HepG2 (cell line): ENCODE data around the gene LRRC28. TPM values are rescaled to one million over a fixed set of nuclear protein-coding genes. Genes with fewer than 3 reads are reported as not detected.

ENCODE experiments used
- EZH2 ChIP-seq: conservative IDR thresholded peaks from 2 replicates; pipeline ENCODE4 v1.6.1; 2012; ENCODE audit warnings: mild to moderate bottlenecking, low read depth, low read length, moderate library complexity
- FOXO1 ChIP-seq: sonication (generic); formaldehyde crosslinking; IDR thresholded peaks from 2 replicates; pipeline ENCODE4 v1.4.0; 2020; ENCODE audit warnings: missing genetic modification reagents
- GLI4 ChIP-seq: sonication (generic); formaldehyde crosslinking; IDR thresholded peaks from 2 replicates; pipeline ENCODE4 v1.5.1; 2020; ENCODE audit warnings: missing genetic modification reagents, mild to moderate bottlenecking, moderate library complexity, borderline replicate concordance
- HNRNPLL ChIP-seq: fragments of 200-400 bp; formaldehyde crosslinking; IDR thresholded peaks from 2 replicates; pipeline ENCODE4 v1.6.1; 2017; ENCODE audit warnings: mild to moderate bottlenecking, low read depth, low read length; ENCODE audit not compliant: poor library complexity, severe bottlenecking
- NRL ChIP-seq: sonication (generic); formaldehyde crosslinking; IDR thresholded peaks from 2 replicates; pipeline ENCODE4 v1.5.0; 2020; ENCODE audit warnings: missing genetic modification reagents, mild to moderate bottlenecking, moderate library complexity, borderline replicate concordance
- SMC3 ChIP-seq: IDR thresholded peaks from 2 replicates; pipeline ENCODE4 v1.6.1; 2011; ENCODE audit warnings: low read length, improper control_type of control experiment
- SNAI1 ChIP-seq: sonication (generic); formaldehyde crosslinking; IDR thresholded peaks from 2 replicates; pipeline ENCODE4 v1.5.0; 2020; ENCODE audit warnings: mild to moderate bottlenecking, missing genetic modification reagents, borderline replicate concordance
- ZFX ChIP-seq: sonication (generic); formaldehyde crosslinking; IDR thresholded peaks from 2 replicates; pipeline ENCODE4 v1.4.0; 2020; ENCODE audit warnings: mild to moderate bottlenecking, low read depth, missing genetic modification reagents, moderate library complexity
- ZFY ChIP-seq: sonication (generic); formaldehyde crosslinking; IDR thresholded peaks from 2 replicates; pipeline ENCODE4 v1.4.0; 2020; ENCODE audit warnings: missing genetic modification reagents
- ZNF232 ChIP-seq: sonication (generic); formaldehyde crosslinking; IDR thresholded peaks from 2 replicates; pipeline ENCODE4 v1.4.0; 2020; ENCODE audit warnings: missing genetic modification reagents, borderline replicate concordance
- ZSCAN21 ChIP-seq: sonication (generic); formaldehyde crosslinking; IDR thresholded peaks from 2 replicates; pipeline ENCODE4 v1.8.0; 2022; ENCODE audit warnings: mild to moderate bottlenecking, missing genetic modification reagents, moderate library complexity, borderline replicate concordance
- polyA plus RNA-seq, 8 experiments: library from polyadenylated mRNA; depleted of rRNA in 3 of 8; stranded (reverse) in 7 of 8; unstranded in 1 of 8; fragments of >200 nt; fragmentation: Illumina TruSeq in 4 of 8; extraction: Trizol in 4 of 8; gene quantifications; 2 replicates each; pipeline versions ENCODE4 v1.2.1 to v1.2.3, GENCODE V29; 2011 to 2016; ENCODE audit warnings: low read depth in 4 of 8, missing spikeins in 1 of 8, mixed read lengths in 1 of 8; ENCODE audit not compliant: insufficient read depth in 1 of 8
- total RNA-seq, 5 experiments: library from RNA; depleted of rRNA; stranded (reverse); fragments of >200 nt; fragmentation: Illumina TruSeq; extraction: Trizol; gene quantifications; 2 replicates each; pipeline ENCODE4 v1.2.3, GENCODE V29; 2016; ENCODE audit warnings: low read depth in 1 of 5
- TF ChIP-seq, protein P1 (sequence below): sonication (generic); formaldehyde crosslinking; IDR thresholded peaks from 2 replicates; pipeline ENCODE4 v1.5.1; 2020; ENCODE audit warnings: mild to moderate bottlenecking, missing genetic modification reagents, moderate library complexity
- TF ChIP-seq, protein P2 (sequence below): IDR thresholded peaks from 2 replicates; pipeline ENCODE4 v1.6.1; 2016; ENCODE audit warnings: missing compliant biosample characterization, missing genetic modification reagents, borderline replicate concordance
- TF ChIP-seq, protein P3 (sequence below): sonication (generic); formaldehyde crosslinking; IDR thresholded peaks from 2 replicates; pipeline ENCODE4 v1.5.0; 2020; ENCODE audit warnings: missing genetic modification reagents
- TF ChIP-seq, protein P4 (sequence below): sonication (generic); formaldehyde crosslinking; IDR thresholded peaks from 2 replicates; pipeline ENCODE4 v1.5.1; 2020; ENCODE audit warnings: missing genetic modification reagents, mild to moderate bottlenecking, borderline replicate concordance

The LRRC28 gene
- total and polyA plus RNA-seq, 2 of the 13 experiments (the other 11 are each of a cell fraction or from before 2014, with no cell fraction given): 17.5 to 21.3 TPM

DNA sequence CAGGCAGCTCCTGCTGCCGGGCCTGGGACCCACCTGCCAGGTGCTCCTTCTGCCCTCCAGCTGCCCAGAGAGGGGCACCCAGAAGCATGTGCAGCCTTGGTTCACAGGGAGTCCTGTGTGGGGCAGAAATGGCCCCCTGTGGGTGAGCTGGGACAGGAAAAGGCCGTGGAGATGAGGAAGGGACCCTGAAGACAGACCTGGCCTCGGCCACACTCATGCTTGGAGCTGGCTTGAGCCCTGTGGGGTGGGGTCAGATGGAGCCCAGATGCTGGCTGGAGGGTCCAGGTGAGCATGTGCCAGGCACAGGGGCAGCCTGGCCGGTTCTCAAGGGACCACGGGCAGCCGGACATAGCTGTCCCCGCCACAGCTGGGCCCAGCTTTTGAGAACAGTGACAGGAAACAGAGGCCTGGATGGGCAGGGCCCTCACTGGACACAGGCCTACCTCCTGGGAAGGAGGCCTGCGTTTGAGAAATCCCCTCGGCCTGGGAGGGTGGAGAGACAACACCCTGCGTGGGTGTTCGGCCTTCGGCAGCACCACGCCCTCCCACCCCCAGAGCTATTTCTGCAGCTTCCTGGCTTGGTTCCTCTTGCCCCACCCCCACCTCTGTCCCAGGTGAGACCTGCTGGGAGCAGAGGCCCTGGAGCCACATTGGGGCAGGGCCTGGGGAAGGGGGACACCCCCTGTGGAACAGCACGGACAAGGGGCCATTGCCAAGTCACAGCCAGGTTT is 181.9 kb downstream of the LRRC28 start (continued):
- TF ChIP-seq, protein P1, sequence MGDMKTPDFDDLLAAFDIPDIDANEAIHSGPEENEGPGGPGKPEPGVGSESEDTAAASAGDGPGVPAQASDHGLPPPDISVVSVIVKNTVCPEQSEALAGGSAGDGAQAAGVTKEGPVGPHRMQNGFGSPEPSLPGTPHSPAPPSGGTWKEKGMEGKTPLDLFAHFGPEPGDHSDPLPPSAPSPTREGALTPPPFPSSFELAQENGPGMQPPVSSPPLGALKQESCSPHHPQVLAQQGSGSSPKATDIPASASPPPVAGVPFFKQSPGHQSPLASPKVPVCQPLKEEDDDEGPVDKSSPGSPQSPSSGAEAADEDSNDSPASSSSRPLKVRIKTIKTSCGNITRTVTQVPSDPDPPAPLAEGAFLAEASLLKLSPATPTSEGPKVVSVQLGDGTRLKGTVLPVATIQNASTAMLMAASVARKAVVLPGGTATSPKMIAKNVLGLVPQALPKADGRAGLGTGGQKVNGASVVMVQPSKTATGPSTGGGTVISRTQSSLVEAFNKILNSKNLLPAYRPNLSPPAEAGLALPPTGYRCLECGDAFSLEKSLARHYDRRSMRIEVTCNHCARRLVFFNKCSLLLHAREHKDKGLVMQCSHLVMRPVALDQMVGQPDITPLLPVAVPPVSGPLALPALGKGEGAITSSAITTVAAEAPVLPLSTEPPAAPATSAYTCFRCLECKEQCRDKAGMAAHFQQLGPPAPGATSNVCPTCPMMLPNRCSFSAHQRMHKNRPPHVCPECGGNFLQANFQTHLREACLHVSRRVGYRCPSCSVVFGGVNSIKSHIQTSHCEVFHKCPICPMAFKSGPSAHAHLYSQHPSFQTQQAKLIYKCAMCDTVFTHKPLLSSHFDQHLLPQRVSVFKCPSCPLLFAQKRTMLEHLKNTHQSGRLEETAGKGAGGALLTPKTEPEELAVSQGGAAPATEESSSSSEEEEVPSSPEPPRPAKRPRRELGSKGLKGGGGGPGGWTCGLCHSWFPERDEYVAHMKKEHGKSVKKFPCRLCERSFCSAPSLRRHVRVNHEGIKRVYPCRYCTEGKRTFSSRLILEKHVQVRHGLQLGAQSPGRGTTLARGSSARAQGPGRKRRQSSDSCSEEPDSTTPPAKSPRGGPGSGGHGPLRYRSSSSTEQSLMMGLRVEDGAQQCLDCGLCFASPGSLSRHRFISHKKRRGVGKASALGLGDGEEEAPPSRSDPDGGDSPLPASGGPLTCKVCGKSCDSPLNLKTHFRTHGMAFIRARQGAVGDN (CRISPR knock-in tag): peak; percentile 47; the same call in 1 of the 2 replicates
- no peak for TF ChIP-seq EZH2
- TF ChIP-seq NRL (CRISPR knock-in tag): no peak
- peak; percentile 33; the same call in 1 of the 2 replicates for TF ChIP-seq ZFY (CRISPR knock-in tag)
- TF ChIP-seq, protein P2, sequence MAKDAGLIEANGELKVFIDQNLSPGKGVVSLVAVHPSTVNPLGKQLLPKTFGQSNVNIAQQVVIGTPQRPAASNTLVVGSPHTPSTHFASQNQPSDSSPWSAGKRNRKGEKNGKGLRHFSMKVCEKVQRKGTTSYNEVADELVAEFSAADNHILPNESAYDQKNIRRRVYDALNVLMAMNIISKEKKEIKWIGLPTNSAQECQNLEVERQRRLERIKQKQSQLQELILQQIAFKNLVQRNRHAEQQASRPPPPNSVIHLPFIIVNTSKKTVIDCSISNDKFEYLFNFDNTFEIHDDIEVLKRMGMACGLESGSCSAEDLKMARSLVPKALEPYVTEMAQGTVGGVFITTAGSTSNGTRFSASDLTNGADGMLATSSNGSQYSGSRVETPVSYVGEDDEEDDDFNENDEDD (CRISPR knock-in tag): no peak
- TF ChIP-seq HNRNPLL: no peak
- TF ChIP-seq ZFX: peak; percentile 51; the same call in 1 of the 2 replicates
- TF ChIP-seq ZNF232: no peak
- TF ChIP-seq, protein P3, sequence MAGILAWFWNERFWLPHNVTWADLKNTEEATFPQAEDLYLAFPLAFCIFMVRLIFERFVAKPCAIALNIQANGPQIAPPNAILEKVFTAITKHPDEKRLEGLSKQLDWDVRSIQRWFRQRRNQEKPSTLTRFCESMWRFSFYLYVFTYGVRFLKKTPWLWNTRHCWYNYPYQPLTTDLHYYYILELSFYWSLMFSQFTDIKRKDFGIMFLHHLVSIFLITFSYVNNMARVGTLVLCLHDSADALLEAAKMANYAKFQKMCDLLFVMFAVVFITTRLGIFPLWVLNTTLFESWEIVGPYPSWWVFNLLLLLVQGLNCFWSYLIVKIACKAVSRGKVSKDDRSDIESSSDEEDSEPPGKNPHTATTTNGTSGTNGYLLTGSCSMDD (CRISPR knock-in tag): no peak
- no peak for TF ChIP-seq GLI4 (CRISPR knock-in tag)
- TF ChIP-seq ZSCAN21 (CRISPR knock-in tag): 0 out of 2 replicates have a peak, but pooled peaks have one; percentile 22
- TF ChIP-seq SMC3: no peak
- TF ChIP-seq, protein P4, sequence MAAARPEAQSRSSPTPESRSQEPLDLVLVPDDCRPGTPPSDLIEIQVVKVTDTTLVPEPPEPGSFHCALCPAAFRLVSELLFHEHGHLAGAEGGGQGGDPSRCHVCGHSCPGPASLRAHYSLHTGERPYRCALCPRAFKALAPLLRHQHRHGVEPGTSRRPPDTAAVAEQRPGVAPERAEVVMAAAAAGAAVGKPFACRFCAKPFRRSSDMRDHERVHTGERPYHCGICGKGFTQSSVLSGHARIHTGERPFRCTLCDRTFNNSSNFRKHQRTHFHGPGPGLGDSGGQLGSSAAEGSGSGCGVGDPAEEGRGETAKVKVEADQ (CRISPR knock-in tag): no peak
- no peak for TF ChIP-seq FOXO1 (CRISPR knock-in tag)
- no peak for TF ChIP-seq SNAI1 (CRISPR knock-in tag)
- TF ChIP-seq, all 625 proteins: peak for 4
